HG03025 (cell line): Measurements from ENCODE around the gene TMEM165.

Experiments used
- ATAC-seq: cut with Tn5 transposase; IDR thresholded peaks from one replicate; pipeline ENCODE4 v1.9.1; 2021; ENCODE audit warnings: mild to moderate bottlenecking, moderate library complexity; ENCODE audit not compliant: unreplicated experiment, low FRiP score

The TMEM165 gene

DNA sequence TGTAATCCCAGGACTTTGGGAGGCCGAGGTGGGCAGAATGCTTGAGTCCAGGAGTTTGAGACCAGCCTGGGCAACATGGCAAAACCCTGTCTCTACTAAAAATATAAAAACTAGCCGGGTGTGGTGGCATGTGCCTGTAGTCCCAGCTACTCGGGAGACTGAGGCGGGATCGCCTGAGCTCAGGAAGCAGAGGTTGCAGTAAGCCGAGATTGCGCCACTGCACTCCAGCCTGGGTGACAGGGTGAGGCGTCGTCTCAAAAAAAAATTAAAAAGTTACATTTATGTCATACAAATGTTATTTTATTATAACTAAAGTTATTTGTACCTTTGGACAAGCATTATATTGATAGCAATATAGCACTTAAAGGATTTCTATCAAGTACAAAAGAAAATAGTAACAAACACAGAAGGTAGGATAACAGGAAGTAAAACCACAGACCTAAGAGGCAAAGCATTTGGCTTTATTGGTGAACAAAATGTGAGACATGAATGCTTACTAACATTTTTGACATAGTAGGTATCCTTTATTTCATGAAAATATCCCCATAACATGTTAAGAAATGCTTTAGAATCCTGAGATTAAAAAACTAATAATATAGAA is 51.5 kb downstream of the TMEM165 start:
- ATAC-seq, result no peak

DNA sequence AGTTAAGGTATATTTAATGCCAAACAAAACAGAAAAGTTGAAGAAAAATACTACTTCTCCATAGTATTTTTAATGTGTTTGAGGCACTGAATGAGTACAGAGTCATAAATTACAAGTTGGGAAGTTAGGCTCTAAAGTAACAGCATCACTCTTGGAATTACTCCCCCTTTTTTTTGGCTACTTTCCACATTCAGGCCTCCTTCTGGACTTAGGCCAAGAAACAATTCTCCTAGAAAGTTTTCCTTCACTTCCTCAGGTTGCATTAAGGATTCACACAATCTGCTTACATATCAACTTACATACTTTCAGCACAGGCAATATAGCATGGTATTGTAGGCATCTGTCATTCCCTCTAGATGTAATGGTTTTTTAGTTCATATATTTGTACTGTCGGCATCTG is 52.1 kb downstream of the TMEM165 start:
- ATAC-seq, result no peak

DNA sequence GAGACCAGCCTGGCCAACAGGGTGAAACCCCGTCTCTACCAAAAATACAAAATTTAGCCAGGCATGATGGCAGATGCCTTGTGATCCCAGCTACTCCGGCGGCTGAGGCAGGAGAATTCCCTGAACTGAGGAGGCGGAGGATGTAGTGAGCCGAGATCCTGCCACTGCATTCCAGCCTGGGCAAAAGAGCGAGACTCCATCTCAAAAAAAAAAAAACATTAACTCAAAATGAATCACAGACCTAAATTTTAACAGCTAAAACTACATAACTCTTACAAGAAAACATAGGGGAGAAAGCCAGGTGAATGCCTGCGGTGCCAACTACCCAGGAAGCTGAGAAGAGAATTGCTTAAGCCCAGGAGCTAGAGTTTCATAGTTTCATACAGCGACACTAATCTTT is 54.8 kb downstream of the TMEM165 start:
- ATAC-seq, result no peak

DNA sequence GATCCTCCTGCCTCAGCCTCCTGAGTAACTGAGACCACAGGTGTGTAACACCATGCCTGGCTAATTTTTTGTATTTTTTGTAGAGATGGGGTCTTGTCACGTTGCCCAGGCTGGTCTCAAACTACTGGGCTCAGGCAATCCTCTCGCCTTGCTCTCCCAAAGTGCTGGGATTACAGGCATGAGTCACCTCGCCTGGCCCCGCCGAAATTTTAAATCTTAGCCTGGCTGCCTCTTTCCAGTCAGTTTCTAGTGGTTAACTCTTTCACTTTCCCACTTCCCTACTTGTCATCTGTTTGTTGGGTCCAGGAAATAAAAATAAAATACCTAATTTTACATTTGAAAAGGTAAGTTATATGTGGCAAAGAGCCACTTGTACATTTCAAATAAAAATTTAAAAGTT is 62.4 kb downstream of the TMEM165 start:
- ATAC-seq, result no peak

DNA sequence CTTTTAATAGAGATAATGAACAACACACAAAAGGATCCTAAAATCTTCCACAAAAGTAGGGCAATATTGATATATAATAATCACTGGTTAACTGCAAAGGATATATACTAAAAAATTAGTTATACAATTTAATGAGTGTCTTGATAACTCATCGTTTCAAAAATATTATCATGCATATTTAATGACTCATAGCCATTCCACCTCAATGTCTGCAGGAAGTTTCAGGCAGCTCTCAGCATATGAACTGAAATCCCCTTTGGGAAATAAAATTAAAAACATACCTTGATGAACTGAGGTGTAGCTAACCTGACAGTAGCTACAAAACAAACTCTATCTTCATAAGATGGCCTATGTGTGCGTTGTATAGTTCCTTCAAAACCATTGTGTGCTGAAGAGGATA is 62.9 kb downstream of the TMEM165 start:
- ATAC-seq, result no peak

DNA sequence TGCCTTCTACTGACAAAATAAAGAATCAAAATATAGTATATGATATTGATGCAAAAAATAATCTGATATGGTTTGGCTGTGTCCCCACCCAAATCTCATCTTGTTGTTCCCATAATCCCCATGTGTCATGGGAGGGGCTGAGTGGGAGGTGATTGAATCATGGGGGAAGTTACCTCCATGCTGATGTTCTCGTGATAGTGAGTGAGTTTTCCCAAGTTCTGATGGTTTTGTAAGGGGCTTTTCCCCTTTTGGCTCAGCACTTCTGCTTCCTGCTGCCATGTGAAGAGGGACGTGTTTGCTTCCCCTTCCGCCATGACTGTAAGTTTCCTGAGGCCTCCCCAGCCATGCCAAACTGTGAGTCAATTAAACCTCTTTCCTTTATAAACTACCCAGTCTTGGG is 70.2 kb downstream of the TMEM165 start:
- ATAC-seq, result no peak

DNA sequence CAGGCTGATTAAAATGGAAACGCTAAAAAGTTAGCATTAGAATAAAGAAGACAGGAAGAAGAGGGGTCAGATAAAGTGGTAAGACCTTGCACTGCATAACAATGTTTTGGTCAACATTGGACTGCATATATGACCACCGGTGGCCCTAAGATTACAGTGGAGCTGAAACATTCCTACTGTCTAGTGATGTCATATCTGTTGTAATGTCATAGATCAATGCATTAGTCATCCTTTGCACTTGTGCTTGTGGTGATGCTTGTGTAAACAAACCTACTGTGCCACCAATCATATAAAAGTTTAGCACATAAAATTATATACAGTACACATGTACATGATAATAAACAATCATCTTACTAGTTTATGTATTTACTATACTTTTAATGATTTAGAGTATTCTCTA is 73.0 kb downstream of the TMEM165 start:
- no peak for ATAC-seq

DNA sequence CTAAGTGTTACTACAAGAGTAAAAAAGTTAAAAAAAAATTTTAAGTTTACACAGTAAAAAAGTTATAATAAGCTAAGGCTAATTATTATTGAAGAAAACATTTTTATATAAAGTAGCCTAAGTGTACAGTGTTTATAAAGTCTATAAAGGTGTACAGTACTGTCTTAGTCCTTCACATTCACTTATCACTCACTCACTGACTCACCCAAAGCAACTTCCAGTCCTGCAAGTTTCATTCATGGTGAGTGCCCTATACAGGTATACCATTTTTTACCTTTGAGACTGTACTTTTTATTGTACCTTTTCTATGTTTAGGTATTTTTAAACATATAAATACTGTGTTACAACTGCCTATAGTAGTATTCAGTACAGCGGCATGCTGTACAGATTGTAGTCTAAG is 74.2 kb downstream of the TMEM165 start:
- ATAC-seq, result no peak
